Body of pancreas (tissue), 4 donors: ENCODE measurements around the gene ZSCAN2.

Experiments used
- POLR2A ChIP-seq, 3 donors: fragments of 450-650 bp; IDR thresholded peaks; one replicate each; pipeline ENCODE4 v1.6.1; 2016; ENCODE audit warnings: antibody characterized with exemption in 3 of 3, mild to moderate bottlenecking in 2 of 3
- TF ChIP-seq, protein P1 (sequence below), 7 experiments: fragments of 450-650 bp in 4 of 7; fragments of 200-600 bp in 3 of 7; sonication (generic) in 3 of 7; IDR thresholded peaks; one replicate each; pipeline ENCODE4 v1.5.1; 2016 to 2019; ENCODE audit warnings: antibody characterized with exemption in 7 of 7

- TF ChIP-seq, protein P1, sequence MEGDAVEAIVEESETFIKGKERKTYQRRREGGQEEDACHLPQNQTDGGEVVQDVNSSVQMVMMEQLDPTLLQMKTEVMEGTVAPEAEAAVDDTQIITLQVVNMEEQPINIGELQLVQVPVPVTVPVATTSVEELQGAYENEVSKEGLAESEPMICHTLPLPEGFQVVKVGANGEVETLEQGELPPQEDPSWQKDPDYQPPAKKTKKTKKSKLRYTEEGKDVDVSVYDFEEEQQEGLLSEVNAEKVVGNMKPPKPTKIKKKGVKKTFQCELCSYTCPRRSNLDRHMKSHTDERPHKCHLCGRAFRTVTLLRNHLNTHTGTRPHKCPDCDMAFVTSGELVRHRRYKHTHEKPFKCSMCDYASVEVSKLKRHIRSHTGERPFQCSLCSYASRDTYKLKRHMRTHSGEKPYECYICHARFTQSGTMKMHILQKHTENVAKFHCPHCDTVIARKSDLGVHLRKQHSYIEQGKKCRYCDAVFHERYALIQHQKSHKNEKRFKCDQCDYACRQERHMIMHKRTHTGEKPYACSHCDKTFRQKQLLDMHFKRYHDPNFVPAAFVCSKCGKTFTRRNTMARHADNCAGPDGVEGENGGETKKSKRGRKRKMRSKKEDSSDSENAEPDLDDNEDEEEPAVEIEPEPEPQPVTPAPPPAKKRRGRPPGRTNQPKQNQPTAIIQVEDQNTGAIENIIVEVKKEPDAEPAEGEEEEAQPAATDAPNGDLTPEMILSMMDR (IDR thresholded peaks at IDR 0.05) = no peak
- no peak for TF ChIP-seq POLR2A (IDR thresholded peaks at IDR 0.05)
These were observed 45.2 kb downstream of the ZSCAN2 start for GRCh38 chr15:84645997-84646396.
